Calu3 (cell line): ENCODE results near the gene ARHGAP15. TPM values are rescaled to one million over a fixed set of nuclear protein-coding genes. Genes with fewer than 3 reads are reported as not detected.

ENCODE experiments used
- BruUV-seq: library from RNA; stranded (reverse); fragments of 400-500 nt; replicated peaks from 2 replicates; lab custom pipeline; 2021; lab: Mats Ljungman, UMichigan
- CTCF ChIA-PET: fragments of 300-600 bp; sonication (Branson Sonifier 250); formaldehyde crosslinking; loops from one replicate; lab custom pipeline; 2022; ENCODE audit warnings: antibody characterized with exemption; lab: Charles Lee
- DNase-seq: peaks from one replicate; pipeline ENCODE4 v3.0.0; 2022
- H3K27ac Mint-ChIP-seq: one replicate; pipeline ENCODE4 v1.8.0; 2022; ENCODE audit warnings: mixed read lengths; ENCODE audit not compliant: unreplicated experiment
- H3K27me3 Mint-ChIP-seq: one replicate; pipeline ENCODE4 v1.8.0; 2022; ENCODE audit warnings: mixed read lengths; ENCODE audit not compliant: unreplicated experiment
- H3K36me3 Mint-ChIP-seq: one replicate; pipeline ENCODE4 v1.8.0; 2022; ENCODE audit warnings: mild to moderate bottlenecking, moderate library complexity, mixed read lengths; ENCODE audit not compliant: insufficient read depth, unreplicated experiment
- H3K4me1 Mint-ChIP-seq: one replicate; pipeline ENCODE4 v1.8.0; 2022; ENCODE audit warnings: mild to moderate bottlenecking, low read depth, mixed read lengths; ENCODE audit not compliant: unreplicated experiment
- H3K4me3 Mint-ChIP-seq: one replicate; pipeline ENCODE4 v1.8.0; 2022; ENCODE audit warnings: mild to moderate bottlenecking, low read depth, moderate library complexity, mixed read lengths; ENCODE audit not compliant: unreplicated experiment
- H3K9me3 Mint-ChIP-seq: one replicate; pipeline ENCODE4 v1.8.0; 2022; ENCODE audit warnings: low read depth, mixed read lengths; ENCODE audit not compliant: unreplicated experiment
- intact Hi-C: fragments of 100-400 bp; cut with micrococcal nuclease; formaldehyde crosslinking; loops from one replicate; pipeline ENCODE4 v1.10.0; 2022; ENCODE audit not compliant: unreplicated experiment
- total RNA-seq: library from RNA; stranded (reverse); gene quantifications from 2 replicates; pipeline ENCODE4 v1.2.3, GENCODE V29; 2022
- TF ChIP-seq, protein P1 (sequence below): fragments of 200-600 bp; IDR thresholded peaks from one replicate; pipeline ENCODE4 v1.8.0; 2022; ENCODE audit warnings: antibody characterized with exemption; ENCODE audit not compliant: unreplicated experiment

The ARHGAP15 gene
- total RNA-seq, 1 experiment from 2014 or later = not detected

DNA sequence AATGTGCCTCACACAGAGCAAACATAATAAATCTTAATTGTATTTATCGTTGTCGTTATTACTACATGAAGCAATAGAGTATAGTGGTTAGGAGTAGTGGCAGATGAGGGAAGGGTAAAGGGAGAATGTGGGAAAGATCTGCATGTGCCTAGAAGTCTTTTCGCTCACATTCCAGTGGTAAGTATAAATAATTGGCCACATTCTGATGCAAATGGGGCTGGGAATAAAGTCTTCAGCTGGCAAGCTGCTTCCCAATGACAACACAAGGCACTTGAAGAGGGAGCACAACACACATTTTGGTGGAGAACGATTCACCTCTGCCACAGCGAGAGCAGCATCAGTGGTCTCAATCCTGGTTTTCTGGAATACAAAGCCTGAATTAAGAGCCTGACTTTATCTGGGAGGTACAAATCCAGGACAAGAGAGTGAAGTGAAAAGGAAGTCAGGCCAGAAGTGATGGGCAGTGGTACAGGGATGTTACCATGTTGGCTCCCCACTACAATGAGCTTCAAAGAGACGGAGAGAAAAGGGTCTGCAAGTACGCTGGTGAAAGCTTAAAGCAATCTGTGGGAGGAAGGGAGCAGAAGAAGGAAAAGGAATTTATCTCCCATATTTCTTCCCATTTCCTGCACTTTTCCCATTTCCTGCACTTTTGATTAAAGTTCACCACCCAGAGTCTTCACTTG is 112.3 kb downstream of the ARHGAP15 start:
- TF ChIP-seq, protein P1, sequence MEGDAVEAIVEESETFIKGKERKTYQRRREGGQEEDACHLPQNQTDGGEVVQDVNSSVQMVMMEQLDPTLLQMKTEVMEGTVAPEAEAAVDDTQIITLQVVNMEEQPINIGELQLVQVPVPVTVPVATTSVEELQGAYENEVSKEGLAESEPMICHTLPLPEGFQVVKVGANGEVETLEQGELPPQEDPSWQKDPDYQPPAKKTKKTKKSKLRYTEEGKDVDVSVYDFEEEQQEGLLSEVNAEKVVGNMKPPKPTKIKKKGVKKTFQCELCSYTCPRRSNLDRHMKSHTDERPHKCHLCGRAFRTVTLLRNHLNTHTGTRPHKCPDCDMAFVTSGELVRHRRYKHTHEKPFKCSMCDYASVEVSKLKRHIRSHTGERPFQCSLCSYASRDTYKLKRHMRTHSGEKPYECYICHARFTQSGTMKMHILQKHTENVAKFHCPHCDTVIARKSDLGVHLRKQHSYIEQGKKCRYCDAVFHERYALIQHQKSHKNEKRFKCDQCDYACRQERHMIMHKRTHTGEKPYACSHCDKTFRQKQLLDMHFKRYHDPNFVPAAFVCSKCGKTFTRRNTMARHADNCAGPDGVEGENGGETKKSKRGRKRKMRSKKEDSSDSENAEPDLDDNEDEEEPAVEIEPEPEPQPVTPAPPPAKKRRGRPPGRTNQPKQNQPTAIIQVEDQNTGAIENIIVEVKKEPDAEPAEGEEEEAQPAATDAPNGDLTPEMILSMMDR = no peak
- no peaks in the 10 kb centered on the region for H3K36me3 Mint-ChIP-seq
- no peak for DNase-seq
- no peaks in the 10 kb centered on the region for H3K4me1 Mint-ChIP-seq
- no TSS peak for BruUV-seq
- intact Hi-C loops = no loop called here
- CTCF ChIA-PET = interaction anchor here (0.6 kb wide), 1 partner anchor 19 kb away, joined by 3 read pairs; no protein-coding TSS in a partner anchor
- H3K27ac Mint-ChIP-seq = no peak overlapping the region
- H3K4me3 Mint-ChIP-seq = no peak overlapping the region
- H3K27me3 Mint-ChIP-seq = no peaks in the 10 kb centered on the region
- no peaks in the 10 kb centered on the region for H3K9me3 Mint-ChIP-seq

DNA sequence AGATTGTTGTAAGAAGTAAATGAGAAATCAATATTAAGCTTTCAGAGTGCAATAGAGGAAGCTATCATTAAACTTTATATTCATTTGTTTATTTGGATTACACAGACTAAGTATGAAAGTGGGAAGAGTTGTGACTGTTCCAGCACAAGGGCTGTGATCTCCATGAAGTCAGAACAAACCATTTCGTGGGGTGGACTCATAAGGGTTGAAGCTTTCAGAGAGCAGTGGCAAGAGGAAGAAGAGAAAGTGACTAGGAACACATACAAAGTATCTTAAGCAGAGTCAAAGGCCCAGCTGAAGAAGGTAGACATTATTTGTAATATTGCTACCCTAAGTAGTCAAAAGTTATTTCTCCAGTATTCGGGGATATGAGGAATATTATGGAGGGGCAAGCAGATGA is 117.0 kb downstream of the ARHGAP15 start:
- no peak overlapping the region for H3K27ac Mint-ChIP-seq
- intact Hi-C loops = no loop called here
- H3K9me3 Mint-ChIP-seq = no peaks in the 10 kb centered on the region
- no peaks in the 10 kb centered on the region for H3K27me3 Mint-ChIP-seq
- TF ChIP-seq, protein P1 = no peak
- DNase-seq = no peak
- no peaks in the 10 kb centered on the region for H3K36me3 Mint-ChIP-seq
- no TSS peak for BruUV-seq
- no peak overlapping the region for H3K4me3 Mint-ChIP-seq
- CTCF ChIA-PET = no interaction called here
- no peaks in the 10 kb centered on the region for H3K4me1 Mint-ChIP-seq

DNA sequence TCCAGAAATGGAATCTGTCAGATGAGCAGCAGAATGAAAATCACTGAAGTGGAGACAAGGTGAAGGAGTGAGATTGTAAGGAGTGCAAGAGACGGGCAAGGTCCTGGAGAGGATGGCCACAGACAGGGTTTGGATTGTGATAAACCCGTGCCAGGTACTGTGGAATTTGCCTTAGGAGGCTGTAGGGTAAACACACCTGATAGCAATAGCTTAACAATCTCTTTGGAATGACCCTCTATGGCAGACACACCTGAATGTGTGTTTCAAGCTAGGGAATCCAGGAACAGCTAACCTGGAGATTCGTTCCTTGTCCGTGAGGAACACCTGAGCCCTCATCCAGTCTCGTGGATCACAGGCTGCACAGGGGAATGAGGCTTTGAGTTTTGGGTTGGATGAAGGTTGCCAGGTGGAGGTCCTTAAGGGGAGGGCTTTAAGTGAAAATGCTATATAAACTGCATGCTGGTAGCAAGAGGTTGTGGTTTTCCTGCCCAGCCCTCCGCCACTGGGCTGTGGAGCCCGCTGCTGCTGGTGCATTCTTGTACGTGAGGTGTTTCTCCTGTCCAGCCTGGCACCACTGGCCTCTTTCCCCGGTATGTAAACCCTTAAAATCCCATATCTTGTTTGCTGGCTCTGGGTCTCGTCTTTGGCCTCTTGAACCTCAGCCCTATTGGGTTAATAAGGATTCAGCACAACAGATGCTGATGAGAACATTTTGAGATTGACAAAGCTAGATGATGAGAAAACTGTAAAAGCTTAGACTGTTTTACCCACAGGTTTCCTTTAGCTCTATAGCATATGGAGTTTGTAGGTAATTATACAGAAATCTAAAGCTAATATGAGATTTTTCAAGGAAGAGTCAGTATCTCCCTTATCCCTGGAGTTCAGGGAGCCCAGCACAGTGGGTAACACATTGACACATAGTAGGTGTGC is 117.9 kb downstream of the ARHGAP15 start:
- H3K4me3 Mint-ChIP-seq = no peak overlapping the region
- no peaks in the 10 kb centered on the region for H3K36me3 Mint-ChIP-seq
- no peaks in the 10 kb centered on the region for H3K4me1 Mint-ChIP-seq
- intact Hi-C loops = no loop called here
- TF ChIP-seq, protein P1 = no peak
- no peaks in the 10 kb centered on the region for H3K9me3 Mint-ChIP-seq
- no peaks in the 10 kb centered on the region for H3K27me3 Mint-ChIP-seq
- no TSS peak for BruUV-seq
- CTCF ChIA-PET = no interaction called here
- DNase-seq = no peak
- H3K27ac Mint-ChIP-seq = no peak overlapping the region

DNA sequence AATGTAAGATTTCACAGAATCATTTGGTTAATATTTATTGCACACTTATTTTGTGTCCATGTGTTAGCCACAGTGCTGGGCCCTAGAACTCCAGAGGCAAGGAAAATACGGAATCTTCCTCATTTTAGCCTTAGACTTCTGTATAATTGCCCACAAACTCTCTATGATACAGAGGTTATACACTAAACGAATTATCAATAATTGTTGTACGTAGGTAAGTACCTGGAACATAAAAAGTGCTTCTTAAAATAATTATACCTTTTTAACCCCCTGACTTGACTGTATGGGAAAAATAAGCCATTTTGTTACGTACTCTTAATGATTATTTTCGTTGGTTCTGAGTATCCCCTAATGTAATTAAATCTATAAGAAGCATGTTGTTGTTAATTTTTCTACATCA is 119.4 kb downstream of the ARHGAP15 start:
- Mint-ChIP-seq H3K27ac (no peak overlapping the region), H3K9me3 (peaks cover 4% of the 10 kb centered on the region), H3K4me3 (no peak overlapping the region), H3K4me1 (no peaks in the 10 kb centered on the region), H3K27me3 (no peaks in the 10 kb centered on the region), H3K36me3 (no peaks in the 10 kb centered on the region)
- intact Hi-C loops = no loop called here
- BruUV-seq = no TSS peak
- TF ChIP-seq, protein P1 = no peak
- CTCF ChIA-PET = no interaction called here
- no peak for DNase-seq
